A673 (cell line): ENCODE results near the gene TTC24.

ENCODE experiments used
- CTCF ChIP-seq: fragments of 300-800, 200-600 bp; sonication (generic); conservative IDR thresholded peaks from 2 replicates; pipeline ENCODE4 v1.5.1; 2017; ENCODE audit warnings: low read depth, mild to moderate bottlenecking, antibody characterized with exemption, low read length, moderate library complexity, mixed read lengths
- EZH2 ChIP-seq: fragments of 200-600 bp; sonication (generic); IDR thresholded peaks from 2 replicates; pipeline ENCODE4 v1.6.1; 2017; ENCODE audit warnings: borderline replicate concordance, low read depth, mild to moderate bottlenecking, mixed read lengths, antibody characterized with exemption, low read length; ENCODE audit not compliant: poor library complexity, severe bottlenecking

DNA sequence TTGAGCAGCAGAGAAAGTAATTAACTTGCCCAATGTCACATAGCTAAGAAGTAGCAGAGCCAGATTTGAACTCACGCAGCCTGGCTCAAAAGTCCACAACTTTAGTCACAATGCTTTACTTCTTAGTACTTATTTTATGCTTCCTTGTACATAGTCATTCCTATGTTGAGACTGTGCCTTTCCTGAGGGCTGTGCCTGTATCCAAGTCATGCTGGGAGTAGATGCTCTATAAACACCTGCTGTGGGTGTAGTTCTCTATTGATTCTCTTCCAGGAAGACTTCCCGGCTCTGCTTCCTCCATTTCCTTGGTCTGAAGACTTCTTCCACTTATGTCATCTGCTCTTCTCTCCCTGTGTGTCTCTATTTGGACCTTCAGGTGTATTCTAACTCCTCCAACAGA is 23.8 kb upstream of the TTC24 start:
- no peak for TF ChIP-seq CTCF
- no peak for TF ChIP-seq EZH2
